HG03439 (cell line): ENCODE data around the gene PYROXD2.

Experiments used
- ATAC-seq: cut with Tn5 transposase; IDR thresholded peaks from one replicate; pipeline ENCODE4 v1.9.1; 2021; ENCODE audit warnings: mild to moderate bottlenecking, moderate library complexity; ENCODE audit not compliant: unreplicated experiment

PYROXD2 gene

GRCh38 chr10:98340261-98340939 lies 74.6 kb downstream of the PYROXD2 start:
- peak; percentile 37 for ATAC-seq

DNA sequence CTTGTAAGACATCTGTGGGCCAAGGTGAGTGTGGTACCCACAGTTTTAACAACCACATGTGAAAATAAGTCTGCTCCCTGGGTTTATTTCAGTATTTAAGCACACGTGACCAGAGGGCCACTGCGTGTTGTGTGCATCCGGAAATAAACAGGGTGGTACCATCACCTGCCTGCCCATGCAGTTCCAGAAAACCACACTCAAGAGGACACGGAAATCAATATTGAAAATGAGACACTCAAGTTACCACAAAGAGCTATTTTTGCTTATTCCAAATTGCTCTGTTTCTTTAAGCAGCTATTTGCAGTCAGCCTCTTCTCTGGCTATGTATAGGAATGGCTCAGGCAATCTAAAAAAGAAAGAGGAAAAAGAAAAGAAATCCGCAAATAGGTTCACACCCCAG lies 75.2 kb downstream of the PYROXD2 start:
- peak; percentile 81 for ATAC-seq

DNA sequence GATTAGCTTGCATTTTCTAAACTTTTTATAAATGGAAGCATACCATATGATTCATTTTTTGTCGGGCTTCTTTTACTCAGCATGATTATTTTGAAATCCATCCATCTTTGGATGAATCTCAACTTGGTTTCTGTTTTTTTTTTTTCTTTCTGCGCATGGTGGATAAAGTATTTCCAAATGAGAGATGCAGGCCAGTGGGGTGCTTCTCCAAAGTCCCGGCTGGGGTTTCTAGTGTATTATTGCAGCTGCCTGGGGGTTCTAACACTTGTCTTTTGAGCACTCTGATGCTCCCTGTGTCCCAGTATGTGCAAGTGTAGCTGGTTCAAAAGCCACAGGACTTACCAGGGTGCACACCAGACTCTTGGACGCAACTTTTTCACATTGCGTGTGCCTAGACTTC lies 76.1 kb downstream of the PYROXD2 start:
- ATAC-seq, result no peak

GRCh38 chr10:98338318-98338717 lies 76.7 kb downstream of the PYROXD2 start:
- ATAC-seq, result no peak

GRCh38 chr10:98337484-98337883 lies 77.5 kb downstream of the PYROXD2 start:
- no peak for ATAC-seq
